Measurements from ENCODE around the gene AKT1. TPM values are rescaled to one million over a fixed set of nuclear protein-coding genes. Genes with fewer than 3 reads are reported as not detected.

Gene AKT1
- total and polyA plus RNA-seq, 2 experiments from 2014 or later = 19.2 to 78.7 TPM

- TF ChIP-seq ZNF462 (CRISPR knock-in tag; IDR thresholded peaks at IDR 0.05) (no peak), JUNB (IDR thresholded peaks at IDR 0.05; ENCODE audit: unreplicated experiment) (no peak), ETS1 (IDR thresholded peaks at IDR 0.05) (no peak), ZNF331 (CRISPR knock-in tag; IDR thresholded peaks at IDR 0.05; ENCODE audit: low read depth) (no peak), CTCF (conservative IDR thresholded peaks at IDR 0.05; ENCODE audit: low read depth in 2 of 2) (no peak), ZNF114 (CRISPR knock-in tag; IDR thresholded peaks at IDR 0.05) (no peak), STAT1 (IDR thresholded peaks at IDR 0.05; ENCODE audit: unreplicated experiment) (no peak), NANOG (IDR thresholded peaks at IDR 0.05; ENCODE audit: borderline replicate concordance) (no peak)
These were observed 25.8 kb upstream of the AKT1 start (continued) for GRCh38 chr14:104821229-104821945.

All from GM23338 (cell line).